ENCODE measurements around the gene CHCHD10. TPM values are rescaled to one million over a fixed set of nuclear protein-coding genes. Genes with fewer than 3 reads are reported as not detected.

CHCHD10 gene
- total and polyA plus RNA-seq, 2 of the 4 experiments (the other 2 are of a cell fraction): 2.2 to 11.2 TPM

DNA sequence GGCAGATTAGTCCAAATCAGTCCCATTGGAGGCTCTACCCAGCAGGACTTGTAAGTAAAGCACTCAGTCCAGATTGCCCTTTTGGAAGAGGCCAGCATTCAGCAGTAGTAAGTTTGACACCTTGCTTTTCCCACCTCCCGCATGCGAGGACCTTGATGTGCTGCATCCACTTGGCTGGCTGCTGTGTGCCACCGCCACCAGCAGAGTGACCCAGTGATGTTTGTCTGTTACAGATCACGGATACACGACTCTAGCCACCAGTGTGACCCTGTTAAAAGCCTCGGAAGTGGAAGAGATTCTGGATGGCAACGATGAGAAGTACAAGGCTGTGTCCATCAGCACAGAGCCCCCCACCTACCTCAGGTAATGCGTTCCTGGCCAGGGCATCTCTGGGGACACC is 25.6 kb upstream of the CHCHD10 start:
- H3K18ac ChIP-seq (ENCODE audit: low read depth, low read length): no peak overlapping the region
- H2AK9ac ChIP-seq (replicated peaks; ENCODE audit: low read depth, low read length, poor library complexity): peak overlapping the region; percentile 26
- H2BK120ac ChIP-seq (ENCODE audit: low read depth, low read length): no peak overlapping the region
- no peak overlapping the region for H3K4ac ChIP-seq (ENCODE audit: low read depth, low read length)
- H3K27ac ChIP-seq (ENCODE audit: insufficient read depth, low read length): no peak overlapping the region
- H3K56ac ChIP-seq (ENCODE audit: extremely low read depth, insufficient read depth, low read length): no peak overlapping the region
- BruUV-seq (replicated peaks): no TSS peak
- TF ChIP-seq CEBPB (IDR thresholded peaks at IDR 0.05; ENCODE audit: low read depth, low read length): no peak
- TF ChIP-seq POLR2A (IDR thresholded peaks at IDR 0.05; ENCODE audit: low read depth, low read length): no peak
- ChIA-PET POLR2A (ENCODE audit: unreplicated experiment) (no interaction called here), CTCF (no interaction called here)
- H3K4me3 ChIP-seq (ENCODE audit: insufficient read depth, low read depth, low read length): no peak overlapping the region
- no peak overlapping the region for H2BK5ac ChIP-seq (ENCODE audit: low read depth, low read length, poor library complexity, severe bottlenecking)
- dilution Hi-C loops (cut with HindIII; ENCODE audit: low sequenced_read_pairs, unreplicated experiment) (no loop called here), in situ Hi-C loops (cut with MboI; ENCODE audit: low sequenced_read_pairs) (no loop called here), intact Hi-C loops (cut with micrococcal nuclease) (no loop called here)
- DNase-seq (no peak), ATAC-seq (ENCODE audit: low read depth) (no peak)
- H4K20me1 ChIP-seq (ENCODE audit: insufficient read depth, low read length): peaks cover 51% of the 10 kb centered on the region
- no peak overlapping the region for H3K4me2 ChIP-seq (ENCODE audit: low read depth, low read length)
- H2AFZ ChIP-seq (replicated peaks; ENCODE audit: low read length, poor library complexity): no peak overlapping the region
- H2BK15ac ChIP-seq (ENCODE audit: low read depth, low read length): no peak overlapping the region
- peaks cover 10% of the 10 kb centered on the region for H3K4me1 ChIP-seq (ENCODE audit: control insufficient read depth, insufficient read depth, low read length)
- no peak overlapping the region for H2AK5ac ChIP-seq (ENCODE audit: low read depth, low read length)
- H4K8ac ChIP-seq (ENCODE audit: low read depth in 2 of 2, low read length in 2 of 2): no peak overlapping the region
- H4K91ac ChIP-seq (ENCODE audit: insufficient read depth, low read depth, low read length): no peak overlapping the region
- 98% methylated on average over 4 of the region's 8 CpGs; no CpG with 5 or more reads in 1 of the 2 experiments for WGBS, 2 experiments (ENCODE audit: extremely low coverage in 2 of 2, insufficient read length in 1 of 2)
- peaks cover 51% of the 10 kb centered on the region for H3K36me3 ChIP-seq (ENCODE audit: control insufficient read depth, insufficient read depth, low read length)
- peaks cover 40 to 62% of the 10 kb centered on the region in 2 experiments for H3K79me1 ChIP-seq (ENCODE audit: low read depth in 1 of 2, low read length in 2 of 2)
- H3K14ac ChIP-seq (replicated peaks; ENCODE audit: low read depth, low read length): no peak overlapping the region
- no peak overlapping the region for H4K5ac ChIP-seq (ENCODE audit: low read depth, low read length)
- H3K9ac ChIP-seq (ENCODE audit: low read depth, low read length): no peak overlapping the region
- H3K9me1 ChIP-seq (ENCODE audit: insufficient read depth, low read length): peaks cover 12% of the 10 kb centered on the region; the same call in 1 of the 2 replicates
- H3K9me3 ChIP-seq (ENCODE audit: control insufficient read depth, insufficient read depth, low read length): no peaks in the 10 kb centered on the region
- no peak overlapping the region for H2BK20ac ChIP-seq (ENCODE audit: low read depth, low read length)
- H3K27me3 ChIP-seq (ENCODE audit: control insufficient read depth, insufficient read depth, low read length): no peaks in the 10 kb centered on the region
- H3K23ac ChIP-seq (ENCODE audit: low read depth, low read length): no peak overlapping the region

Measured in IMR-90 (cell line).